Aorta (tissue), 5 donors: ENCODE data around the gene ALG1L2. TPM values are rescaled to one million over a fixed set of nuclear protein-coding genes. Genes with fewer than 3 reads are reported as not detected.
A peak's percentile ranks its signal among the peaks of the same experiment; 100 is the strongest.
"Not testable (repeated sequence)": the region's sequence is repeated elsewhere in the genome, so short reads cannot be mapped to it uniquely, and the experiment has no call there.

Experiments
- ATAC-seq: fragments of 200-7000 bp; cut with Tn5 transposase; one replicate; pipeline ENCODE4 v1.9.1; 2022; ENCODE audit warnings: moderate library complexity; ENCODE audit not compliant: low FRiP score
- DNase-seq, 2 donors: peaks; one replicate each; pipeline ENCODE4 v3.0.0-alpha.2; 2020
- H3K27ac ChIP-seq, 2 donors: one replicate each; pipeline ENCODE4 v1.5.1; 2013; ENCODE audit warnings: low read length in 2 of 2, mild to moderate bottlenecking in 2 of 2, moderate library complexity in 2 of 2, control low read depth in 1 of 2, inconsistent platforms in 1 of 2, low read depth in 1 of 2
- H3K27me3 ChIP-seq, 2 donors: one replicate each; pipeline ENCODE4 v1.6.1; 2013; ENCODE audit warnings: control low read depth in 1 of 2, low read length in 1 of 2, mild to moderate bottlenecking in 1 of 2, moderate library complexity in 1 of 2; ENCODE audit not compliant: insufficient read depth in 2 of 2, control insufficient read depth in 1 of 2
- H3K36me3 ChIP-seq, 2 donors: one replicate each; pipeline ENCODE4 v1.6.1; 2013; ENCODE audit warnings: control low read depth in 1 of 2, low read length in 1 of 2, mild to moderate bottlenecking in 1 of 2; ENCODE audit not compliant: insufficient read depth in 2 of 2, control insufficient read depth in 1 of 2
- H3K4me1 ChIP-seq, 2 donors: one replicate each; pipeline ENCODE4 v1.6.1; 2013; ENCODE audit warnings: low read length in 2 of 2, control low read depth in 1 of 2, mild to moderate bottlenecking in 1 of 2, moderate library complexity in 1 of 2; ENCODE audit not compliant: insufficient read depth in 2 of 2, control insufficient read depth in 1 of 2
- H3K4me3 ChIP-seq, 2 donors: one replicate each; pipeline ENCODE4 v1.5.1; 2013; ENCODE audit warnings: low read length in 2 of 2, control low read depth in 1 of 2, mild to moderate bottlenecking in 1 of 2
- H3K9me3 ChIP-seq: one replicate; pipeline ENCODE4 v1.6.1; 2013; ENCODE audit warnings: mild to moderate bottlenecking, low read length; ENCODE audit not compliant: control insufficient read depth
- WGBS, 2 donors: extraction: QIAGEN DNeasy Blood & Tissue Kit; methylation state at CpG; one replicate each; pipeline ENCODE4 v1.1.7; 2013; 5-methylcytosine and 5-hydroxymethylcytosine counted together
- intact Hi-C, 2 donors: fragments of 100-400 bp; cut with DNase I; formaldehyde crosslinking; loops; one replicate each; pipeline versions ENCODE4 v1.14.2 to v1.15.0; 2022
- polyA plus RNA-seq, 2 donors: library from polyadenylated mRNA; stranded (reverse); fragments of 200-250 nt; gene quantifications; one replicate each; pipeline ENCODE4 v1.2.3, GENCODE V29; 2013
- total RNA-seq, 2 donors: library from RNA; stranded (reverse); fragmentation: NEBNext Ultra II Directional; extraction: Animal tissue kit (Norgen Biotek cat#: 25700); gene quantifications; one replicate each; pipeline ENCODE4 v1.2.1, GENCODE V29; 2021
- donor health status: healthy with polysubstance abuse.
- donor health status: Bipolar disorder and iron deficiency.
- donor health status: DM: no; HTN: no; CAD: no.
- donor health status: DM: no; HTN: no; CAD: no.
- donor health status: DM: yes; HTN: yes; CAD: no.

Gene ALG1L2
- total and polyA plus RNA-seq, 4 donors: 3.6 TPM; not detected in 3

DNA sequence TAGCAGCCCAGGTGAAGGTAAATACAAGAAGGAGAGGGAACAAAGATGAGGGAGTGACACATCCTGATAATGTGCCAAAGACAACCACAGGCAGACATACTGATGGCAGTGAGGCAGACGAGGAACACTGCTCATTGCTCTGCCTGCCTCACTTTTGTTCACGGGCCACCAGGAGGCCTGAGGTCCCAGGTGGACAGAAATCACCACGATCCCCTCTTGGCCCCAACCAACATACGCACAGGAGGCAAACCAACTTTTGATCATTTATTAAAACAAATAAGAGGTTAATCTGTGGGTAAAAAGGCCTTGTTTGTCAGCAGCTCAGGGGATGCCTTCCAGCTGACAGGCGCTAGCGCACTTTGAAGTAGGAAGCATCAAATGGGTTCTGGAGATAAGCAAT is 4.2 kb downstream of the ALG1L2 start:
- intact Hi-C loops: no loop called here
- H3K4me1 ChIP-seq: no peaks in the 10 kb centered on the region
- DNase-seq (no peak), ATAC-seq (no peak)
- H3K27me3 ChIP-seq: no peaks in the 10 kb centered on the region
- no peak overlapping the region for H3K27ac ChIP-seq
- no peak overlapping the region for H3K4me3 ChIP-seq
- 49 to 71% methylated on average over 4 to 6 of the region's 6 CpGs for WGBS, 2 donors
- H3K36me3 ChIP-seq: no peaks in the 10 kb centered on the region
- no peaks in the 10 kb centered on the region for H3K9me3 ChIP-seq

DNA sequence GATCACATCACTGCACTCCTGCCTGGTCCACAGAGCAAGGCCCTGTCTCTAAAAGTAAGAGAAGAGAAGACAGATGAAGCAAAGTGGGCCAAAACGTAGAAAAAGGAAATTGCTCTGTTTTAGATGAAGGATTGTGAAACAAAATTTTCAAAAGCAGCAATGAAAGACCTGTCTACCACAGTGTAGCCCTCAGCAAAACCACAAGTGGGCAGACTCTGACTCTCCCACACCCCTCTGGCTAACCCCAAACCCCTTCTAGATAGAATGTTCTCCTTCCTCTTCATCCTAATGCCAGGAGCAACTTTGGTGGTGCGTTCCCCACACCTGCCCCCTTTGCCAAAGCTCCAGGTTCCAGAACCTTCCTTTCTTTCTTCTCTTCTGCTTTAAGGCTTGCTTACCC is 5.0 kb downstream of the ALG1L2 start:
- H3K4me3 ChIP-seq, DNase-seq: not testable (repeated sequence)

DNA sequence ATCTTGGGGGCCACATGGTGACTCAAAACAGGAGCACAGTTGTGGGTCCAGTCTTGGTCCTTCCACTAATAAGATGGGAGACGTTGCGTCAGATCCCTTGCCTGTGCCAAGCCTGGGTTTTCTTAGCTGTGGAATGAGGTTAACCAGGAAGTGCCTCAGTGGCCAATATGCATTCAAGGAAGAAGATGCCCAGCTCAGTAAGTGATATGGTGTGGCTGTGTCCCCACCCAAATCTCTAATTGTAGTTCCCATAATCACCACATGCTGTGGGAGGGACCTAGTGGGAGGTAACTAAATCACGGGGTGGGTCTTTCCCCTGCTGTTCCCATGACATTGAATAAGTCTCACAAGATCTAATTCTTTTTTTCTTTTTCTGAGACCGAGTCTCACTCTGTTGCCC is 6.4 kb downstream of the ALG1L2 start:
- 47 to 62% methylated on average over 4 of the region's 4 CpGs for WGBS, 2 donors
- no peaks in the 10 kb centered on the region for H3K36me3 ChIP-seq
- no peak overlapping the region for H3K27ac ChIP-seq
- no peak for ATAC-seq
- intact Hi-C loops: no loop called here
- H3K27me3 ChIP-seq: no peaks in the 10 kb centered on the region
- DNase-seq: no peak
- no peaks in the 10 kb centered on the region for H3K4me1 ChIP-seq
- no peaks in the 10 kb centered on the region for H3K9me3 ChIP-seq
- H3K4me3 ChIP-seq: no peak overlapping the region

More for the DNA sequence above, 5.0 kb downstream of the ALG1L2 start:
- H3K27me3 ChIP-seq, H3K9me3 ChIP-seq, intact Hi-C loops, ATAC-seq, H3K27ac ChIP-seq, H3K36me3 ChIP-seq, H3K4me1 ChIP-seq: not testable (repeated sequence)
- 67 to 100% methylated on average over 1 to 2 of the region's 2 CpGs for WGBS, 2 donors

DNA sequence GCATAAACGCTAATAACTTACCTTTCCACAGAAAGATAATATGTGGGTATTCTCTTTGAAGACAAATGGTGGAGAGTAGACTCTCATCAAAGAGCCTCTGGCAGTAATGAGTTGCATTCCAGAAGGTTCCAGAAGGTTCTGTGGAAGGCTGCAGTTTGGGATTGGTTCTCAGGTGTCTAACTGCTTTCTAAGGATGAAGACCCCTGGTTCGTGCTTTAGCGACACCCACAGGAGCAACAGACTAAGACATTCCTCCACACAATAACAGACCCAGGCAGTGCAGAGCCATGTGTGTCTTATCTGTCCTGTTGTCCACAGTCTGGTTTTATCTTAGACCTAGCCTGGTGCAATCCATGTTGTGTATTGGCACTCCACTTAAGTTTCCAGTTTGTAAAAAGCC is 9.1 kb downstream of the ALG1L2 start:
- H3K27me3 ChIP-seq, DNase-seq, H3K4me1 ChIP-seq, H3K9me3 ChIP-seq, H3K36me3 ChIP-seq, intact Hi-C loops, H3K4me3 ChIP-seq, ATAC-seq, H3K27ac ChIP-seq: not testable (repeated sequence)
- WGBS, 2 donors: 59 to 64% methylated on average over 3 of the region's 3 CpGs

DNA sequence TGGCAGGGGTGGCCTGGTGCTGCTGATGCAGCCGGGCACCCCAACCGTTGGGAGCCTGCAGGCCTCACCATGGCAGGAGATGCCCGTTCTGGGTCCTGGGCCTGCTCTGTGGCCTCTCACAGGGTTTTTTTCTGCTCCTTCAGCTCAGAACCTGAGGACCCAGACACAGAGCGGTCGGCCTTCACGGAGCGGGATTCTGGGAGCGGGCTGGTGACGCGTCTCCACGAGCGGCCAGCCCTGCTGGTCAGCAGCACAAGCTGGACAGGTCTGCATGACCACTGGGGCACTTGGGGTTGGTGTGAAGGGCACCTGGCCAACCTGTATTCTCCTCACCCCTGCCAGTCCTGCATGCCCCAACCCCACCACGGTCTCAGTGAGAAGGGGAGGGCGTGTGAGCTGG is 10.3 kb downstream of the ALG1L2 start:
- H3K9me3 ChIP-seq: no peaks in the 10 kb centered on the region
- H3K27ac ChIP-seq: no peak overlapping the region
- H3K36me3 ChIP-seq: no peaks in the 10 kb centered on the region
- ATAC-seq (no peak), DNase-seq (no peak)
- H3K4me3 ChIP-seq: no peak overlapping the region
- 96 to 98% methylated on average over 14 of the region's 14 CpGs for WGBS, 2 donors
- intact Hi-C loops: no loop called here
- H3K4me1 ChIP-seq: no peaks in the 10 kb centered on the region
- no peaks in the 10 kb centered on the region for H3K27me3 ChIP-seq

DNA sequence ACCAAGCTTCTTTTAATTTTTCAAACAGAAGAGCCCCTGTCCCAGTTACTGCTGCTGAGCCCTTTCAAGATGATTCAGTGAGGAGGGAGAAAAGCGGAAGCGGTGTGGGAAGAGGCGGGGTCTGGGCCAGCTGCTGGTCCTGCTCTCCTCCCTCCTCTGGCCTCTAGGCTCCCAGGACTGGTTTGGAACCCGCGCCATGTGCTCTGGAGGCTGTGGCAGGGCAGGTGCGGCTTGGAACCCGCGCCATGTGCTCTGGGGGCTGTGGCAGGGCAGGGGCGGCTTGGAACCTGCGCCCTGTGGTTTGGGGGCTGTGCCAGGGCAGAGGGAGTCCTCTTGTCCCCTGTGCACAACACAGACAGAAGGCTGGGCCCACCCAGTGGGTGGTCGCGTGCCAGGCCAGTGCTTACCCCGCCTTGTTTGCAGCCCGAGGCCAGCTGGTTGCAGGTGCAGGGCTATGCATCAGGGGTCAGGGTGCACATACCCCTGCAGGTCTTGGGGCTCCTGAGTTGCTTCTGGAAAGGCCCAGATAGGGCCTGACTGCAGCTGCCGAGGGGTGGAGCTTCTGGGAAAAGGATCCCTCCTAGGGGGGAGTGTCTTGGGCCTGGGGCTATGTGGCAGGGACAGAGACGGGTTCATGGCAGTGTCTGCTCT is 12.2 kb downstream of the ALG1L2 start:
- Histone ChIP-seq H3K27ac (no peak overlapping the region), H3K4me1 (no peaks in the 10 kb centered on the region), H3K9me3 (no peaks in the 10 kb centered on the region), H3K27me3 (no peaks in the 10 kb centered on the region), H3K36me3 (no peaks in the 10 kb centered on the region), H3K4me3 (no peak overlapping the region)
- DNase-seq: peak in 1 of 2 donors; percentile 55
- WGBS, 2 donors: 79 to 85% methylated on average over 13 to 16 of the region's 16 CpGs
- intact Hi-C loops: no loop called here
- no peak for ATAC-seq

DNA sequence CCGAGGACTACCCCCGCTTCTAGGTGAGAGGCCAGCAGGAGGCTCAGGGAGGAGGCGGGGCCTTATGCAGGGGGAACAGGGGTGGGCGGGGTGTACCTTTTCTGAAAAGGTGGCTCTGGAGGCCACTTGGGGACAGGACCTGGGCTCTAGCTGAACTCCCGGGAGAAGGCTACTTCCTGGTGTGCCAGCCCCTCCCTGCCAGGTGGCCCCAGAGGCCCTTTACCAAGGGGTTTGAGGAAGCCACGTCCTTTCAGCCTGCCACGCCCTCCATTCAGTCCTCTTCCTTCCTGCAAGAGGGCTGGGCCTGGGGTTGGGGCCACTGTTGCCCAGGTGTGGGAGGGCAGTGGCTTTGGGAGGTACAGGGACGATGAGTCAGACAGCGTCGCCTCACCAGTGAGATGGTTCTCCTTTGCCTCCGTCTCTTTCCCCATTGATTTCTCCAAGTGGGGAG is 12.9 kb downstream of the ALG1L2 start:
- H3K27me3 ChIP-seq, DNase-seq, H3K27ac ChIP-seq, H3K4me3 ChIP-seq, intact Hi-C loops, ATAC-seq, H3K36me3 ChIP-seq, H3K9me3 ChIP-seq, H3K4me1 ChIP-seq: not testable (repeated sequence)
- 87 to 88% methylated on average over 11 of the region's 11 CpGs for whole genome bisulfite sequencing, 2 donors

DNA sequence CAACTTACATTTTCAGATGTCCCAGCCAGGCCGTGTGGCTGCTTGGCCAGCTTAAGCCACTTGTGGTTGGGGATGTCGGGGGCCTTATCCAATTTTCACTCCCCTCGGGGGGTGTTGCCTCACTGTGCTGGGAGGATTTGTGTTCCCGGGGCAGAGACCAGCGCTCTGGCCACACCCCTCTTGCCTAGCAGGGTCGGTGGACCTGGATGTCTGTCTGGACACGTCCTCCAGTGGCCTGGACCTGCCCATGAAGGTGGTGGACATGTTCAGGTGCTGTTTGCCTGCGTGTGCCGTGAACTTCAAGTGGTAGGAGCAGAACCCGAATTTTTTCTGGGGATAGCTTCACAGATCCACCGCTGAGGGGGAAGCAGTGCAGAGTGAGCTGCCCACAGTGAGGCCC is 14.2 kb downstream of the ALG1L2 start:
- H3K36me3 ChIP-seq, intact Hi-C loops, DNase-seq, H3K9me3 ChIP-seq, H3K27ac ChIP-seq, ATAC-seq, H3K27me3 ChIP-seq, H3K4me1 ChIP-seq, H3K4me3 ChIP-seq: not testable (repeated sequence)
- 53 to 58% methylated on average over 10 to 11 of the region's 11 CpGs for WGBS, 2 donors

DNA sequence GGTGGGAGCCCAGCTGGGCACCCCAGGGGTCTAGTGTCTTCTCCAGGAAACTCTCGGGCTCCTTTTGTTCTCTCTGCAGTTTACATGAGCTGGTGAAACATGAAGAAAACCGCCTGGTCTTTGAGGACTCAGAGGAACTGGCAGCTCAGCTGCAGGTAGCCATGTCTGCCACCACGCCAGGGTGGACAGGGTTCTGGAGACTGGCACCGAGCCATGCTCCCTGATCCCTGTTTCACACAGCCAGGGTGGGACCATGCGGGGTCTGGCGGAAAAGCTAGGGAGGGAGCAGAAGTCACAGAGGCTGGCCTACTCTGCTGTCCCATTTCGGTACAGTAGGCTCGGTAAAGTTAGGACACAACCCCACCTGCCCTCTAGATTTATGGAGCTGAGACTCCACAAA is 15.5 kb downstream of the ALG1L2 start:
- H3K36me3 ChIP-seq, H3K27me3 ChIP-seq, H3K9me3 ChIP-seq, ATAC-seq, DNase-seq, H3K4me3 ChIP-seq, intact Hi-C loops, H3K27ac ChIP-seq, H3K4me1 ChIP-seq: not testable (repeated sequence)
- whole genome bisulfite sequencing, 2 donors: 84 to 85% methylated on average over 8 of the region's 8 CpGs
